Liver (tissue), 3 donors: ENCODE data around the gene LAMB3.

ENCODE experiments used
- ATF3 ChIP-seq: IDR thresholded peaks from 2 replicates; pipeline ENCODE4 v1.6.1; 2016; ENCODE audit warnings: antibody characterized with exemption
- CTCF ChIP-seq: fragments of 150-350 bp; IDR thresholded peaks from 2 replicates; pipeline ENCODE4 v1.5.1; 2017; ENCODE audit warnings: improper control_type of control experiment, low read depth, low read length; ENCODE audit not compliant: missing input control
- FOXA1 ChIP-seq: IDR thresholded peaks from 2 replicates; pipeline ENCODE4 v1.6.1; 2016; ENCODE audit warnings: antibody characterized with exemption
- HNF4A ChIP-seq, 2 donors: conservative IDR thresholded peaks; 2 replicates each; pipeline ENCODE4 v1.6.1; 2016; ENCODE audit warnings: antibody characterized with exemption in 2 of 2, mild to moderate bottlenecking in 2 of 2
- MAX ChIP-seq: IDR thresholded peaks from 2 replicates; pipeline ENCODE4 v1.6.1; 2016; ENCODE audit warnings: antibody characterized with exemption
- RAD21 ChIP-seq, 2 donors: IDR thresholded peaks; 2 replicates each; pipeline ENCODE4 v1.6.1; 2016; ENCODE audit warnings: antibody characterized with exemption in 2 of 2, mild to moderate bottlenecking in 2 of 2
- REST ChIP-seq: IDR thresholded peaks from 2 replicates; pipeline ENCODE4 v1.6.1; 2016; ENCODE audit warnings: antibody characterized with exemption, mild to moderate bottlenecking
- SP1 ChIP-seq: IDR thresholded peaks from 2 replicates; pipeline ENCODE4 v1.6.1; 2018; ENCODE audit warnings: antibody characterized with exemption, mild to moderate bottlenecking
- TAF1 ChIP-seq: conservative IDR thresholded peaks from 2 replicates; pipeline ENCODE4 v1.6.1; 2016; ENCODE audit warnings: antibody characterized with exemption, mild to moderate bottlenecking
- YY1 ChIP-seq: IDR thresholded peaks from 2 replicates; pipeline ENCODE4 v1.6.1; 2016; ENCODE audit warnings: antibody characterized with exemption, mild to moderate bottlenecking
- donor health status: healthy.
- donor health status: healthy.

GRCh38 chr1:209670441-209671082 lies 18.3 kb upstream of the LAMB3 start:
- TF ChIP-seq CTCF = no peak
- TF ChIP-seq TAF1 = no peak
- peak; percentile 10 for TF ChIP-seq FOXA1
- peak; percentile 65 for TF ChIP-seq YY1
- peak; percentile 71 to 75 for TF ChIP-seq HNF4A (conservative IDR thresholded peaks at IDR 0.05)
- TF ChIP-seq RAD21 (IDR thresholded peaks at IDR 0.05) = peak in 1 of 2 donors; percentile 16
- peak; percentile 60 for TF ChIP-seq SP1
- TF ChIP-seq MAX = peak; percentile 77
- no peak for TF ChIP-seq REST
- peak; percentile 37 for TF ChIP-seq ATF3
